Neural progenitor cell (in vitro differentiated cells): Measurements from ENCODE around the gene GUCY2D.

Source experiments
- CTCF ChIP-seq: fragments of 200-600 bp; sonication (generic); IDR thresholded peaks from 2 replicates; pipeline ENCODE4 v1.5.1; 2017; ENCODE audit warnings: antibody characterized with exemption, mild to moderate bottlenecking
- EZH2 ChIP-seq: fragments of 200-600 bp; sonication (generic); IDR thresholded peaks from 2 replicates; pipeline ENCODE4 v1.6.1; 2017; ENCODE audit warnings: antibody characterized with exemption, mild to moderate bottlenecking, moderate library complexity
- EZH2phosphoT487 ChIP-seq: fragments of 200-600 bp; sonication (generic); IDR thresholded peaks from 2 replicates; pipeline ENCODE4 v1.6.1; 2017; ENCODE audit warnings: antibody characterized with exemption

GRCh38 chr17:8041979-8042378 lies 39.6 kb downstream of the GUCY2D start:
- no peak for TF ChIP-seq CTCF
- TF ChIP-seq EZH2phosphoT487, result no peak
- TF ChIP-seq EZH2, result no peak
